A549 (cell line): ENCODE data around the gene TLR9. TPM values are rescaled to one million over a fixed set of nuclear protein-coding genes. Genes with fewer than 3 reads are reported as not detected.

ENCODE experiments used
- ATAC-seq, 2 experiments: fragments of 200-7000 bp in 1 of 2; fragments of >200 bp in 1 of 2; cut with Nextera tagmentation in 1 of 2; cut with Tn5 transposase in 1 of 2; 3 replicates each; pipeline versions ENCODE4 v1.8.0 to v1.9.1; 2018 to 2020; ENCODE audit warnings: mild to moderate bottlenecking in 1 of 2, moderate library complexity in 1 of 2
- CTCF ChIA-PET: fragments of 300-600 bp; sonication (Branson Sonifier 250); formaldehyde crosslinking; extraction: SDS; loops from one replicate; lab custom pipeline; 2021; ENCODE audit warnings: antibody characterized with exemption, inconsistent platforms; lab: Yijun Ruan, JAX
- POLR2A ChIA-PET: fragments of 350-600 bp; formaldehyde crosslinking; extraction: SDS; loops from one replicate; lab custom pipeline; 2021; ENCODE audit warnings: antibody characterized with exemption, inconsistent platforms; lab: Yijun Ruan, JAX
- DNase-seq, 2 experiments: peaks; one replicate each; pipeline versions ENCODE4 v3.0.0 to v3.0.0-alpha.2; 2011 to 2016; ENCODE audit warnings: low read depth in 1 of 2, low spot score in 1 of 2
- FAIRE-seq: peaks from 2 replicates; lab custom pipeline; 2011; peaks lifted over from hg19 to GRCh38; lab: Jason Lieb, UNC
- H3K27ac ChIP-seq, 2 experiments: fragments of >200 bp; sonication (Bioruptor Twin); formaldehyde crosslinking; 3 replicates each; pipeline ENCODE4 v1.5.1; 2016 to 2017
- H3K4me1 ChIP-seq: fragments of >200 bp; sonication (Bioruptor Twin); formaldehyde crosslinking; 3 replicates; pipeline ENCODE4 v1.6.1; 2016
- H3K4me2 ChIP-seq: fragments of >200 bp; sonication (Bioruptor Twin); formaldehyde crosslinking; 3 replicates; pipeline ENCODE4 v1.6.1; 2016
- H3K4me3 ChIP-seq: fragments of >200 bp; sonication (Bioruptor Twin); formaldehyde crosslinking; 3 replicates; pipeline ENCODE4 v1.5.1; 2016
- H3K9me3 ChIP-seq: fragments of >200 bp; sonication (Bioruptor Twin); formaldehyde crosslinking; 3 replicates; pipeline ENCODE4 v1.6.1; 2016
- ATOH8 ChIP-seq: fragments of 250-450 bp; sonication (Bioruptor Pico); IDR thresholded peaks from 2 replicates; pipeline ENCODE4 v1.5.0; 2020; ENCODE audit warnings: low read depth, mild to moderate bottlenecking, moderate library complexity
- CBX2 ChIP-seq: fragments of 200-600 bp; sonication (generic); IDR thresholded peaks from 2 replicates; pipeline ENCODE4 v1.6.1; 2016; ENCODE audit warnings: low read depth, mild to moderate bottlenecking, borderline replicate concordance
- CHD2 ChIP-seq: fragments of 150-350 bp; IDR thresholded peaks from 2 replicates; pipeline ENCODE4 v1.6.1; 2014; ENCODE audit warnings: low read length; ENCODE audit not compliant: partially characterized antibody
- ELK1 ChIP-seq: fragments of 150-350 bp; IDR thresholded peaks from 2 replicates; pipeline ENCODE4 v1.6.1; 2014; ENCODE audit warnings: low read depth, mild to moderate bottlenecking, low read length
- FOSB ChIP-seq: fragments of 250-450 bp; sonication (Bioruptor Pico); IDR thresholded peaks from 2 replicates; pipeline ENCODE4 v1.5.0; 2020; ENCODE audit warnings: mild to moderate bottlenecking, moderate library complexity
- FOSL2 ChIP-seq, 2 experiments: fragments of 450-650 bp in 1 of 2; fragments of >200 bp in 1 of 2; sonication (Bioruptor Twin) in 1 of 2; formaldehyde crosslinking; IDR thresholded peaks; 2 replicates each; pipeline versions ENCODE4 v1.5.0 to v1.6.1; 2016 to 2020; ENCODE audit warnings: mild to moderate bottlenecking in 1 of 2, moderate library complexity in 1 of 2
- FOXS1 ChIP-seq: fragments of 250-450 bp; sonication (Bioruptor Pico); IDR thresholded peaks from 2 replicates; pipeline ENCODE4 v1.5.0; 2020; ENCODE audit warnings: mild to moderate bottlenecking, moderate library complexity
- HDAC2 ChIP-seq: fragments of 200-600 bp; sonication (generic); IDR thresholded peaks from 2 replicates; pipeline ENCODE4 v1.6.1; 2016
- HES2 ChIP-seq: fragments of >200 bp; sonication (Bioruptor Twin); formaldehyde crosslinking; IDR thresholded peaks from 2 replicates; pipeline ENCODE4 v1.6.1; 2016
- HOXA7 ChIP-seq: fragments of 250-450 bp; sonication (Bioruptor Pico); IDR thresholded peaks from 2 replicates; pipeline ENCODE4 v1.5.0; 2020; ENCODE audit warnings: mild to moderate bottlenecking, moderate library complexity
- HOXB13 ChIP-seq: fragments of 250-450 bp; sonication (Bioruptor Pico); IDR thresholded peaks from 2 replicates; pipeline ENCODE4 v1.5.0; 2020; ENCODE audit warnings: low read depth, mild to moderate bottlenecking, moderate library complexity
- HOXB5 ChIP-seq: fragments of 250-450 bp; sonication (Bioruptor Pico); IDR thresholded peaks from 2 replicates; pipeline ENCODE4 v1.5.0; 2020; ENCODE audit warnings: mild to moderate bottlenecking, moderate library complexity
- JUNB ChIP-seq: fragments of >200 bp; sonication (Bioruptor Twin); formaldehyde crosslinking; IDR thresholded peaks from 2 replicates; pipeline ENCODE4 v1.6.1; 2016
- MAZ ChIP-seq: fragments of 150-350 bp; IDR thresholded peaks from 2 replicates; pipeline ENCODE4 v1.6.1; 2014; ENCODE audit warnings: antibody characterized with exemption, low read depth, low read length, borderline replicate concordance
- NR3C1 ChIP-seq: fragments of >200 bp; sonication (Bioruptor Twin); formaldehyde crosslinking; IDR thresholded peaks from 3 replicates; pipeline ENCODE4 v1.6.1; 2017
- PHF8 ChIP-seq: fragments of 200-600 bp; sonication (generic); IDR thresholded peaks from 2 replicates; pipeline ENCODE4 v1.6.1; 2016; ENCODE audit warnings: low read depth, mild to moderate bottlenecking, antibody characterized with exemption, moderate library complexity, borderline replicate concordance
- RARB ChIP-seq: fragments of 250-450 bp; sonication (Bioruptor Pico); IDR thresholded peaks from 2 replicates; pipeline ENCODE4 v1.8.0; 2021; ENCODE audit warnings: mild to moderate bottlenecking, moderate library complexity
- RCOR1 ChIP-seq: fragments of 150-350 bp; IDR thresholded peaks from 2 replicates; pipeline ENCODE4 v1.6.1; 2014; ENCODE audit warnings: antibody characterized with exemption, low read length, low read depth
- REST ChIP-seq: fragments of 200-600 bp; sonication (generic); IDR thresholded peaks from 2 replicates; pipeline ENCODE4 v1.6.1; 2016; ENCODE audit warnings: antibody characterized with exemption, mild to moderate bottlenecking, moderate library complexity
- RFX5 ChIP-seq: fragments of 450-650 bp; IDR thresholded peaks from 2 replicates; pipeline ENCODE4 v1.7.1; 2014; ENCODE audit warnings: antibody characterized with exemption, mild to moderate bottlenecking, moderate library complexity
- RNF2 ChIP-seq: fragments of 200-600 bp; sonication (generic); IDR thresholded peaks from 2 replicates; pipeline ENCODE4 v1.6.1; 2016; ENCODE audit warnings: low read depth, mild to moderate bottlenecking, antibody characterized with exemption, moderate library complexity, borderline replicate concordance
- SREBF2 ChIP-seq: fragments of 450-650 bp; IDR thresholded peaks from 2 replicates; pipeline ENCODE4 v1.6.1; 2014; ENCODE audit warnings: mild to moderate bottlenecking, moderate library complexity
- TFCP2L1 ChIP-seq: fragments of 250-450 bp; sonication (Bioruptor Pico); IDR thresholded peaks from 2 replicates; pipeline ENCODE4 v1.5.0; 2021; ENCODE audit warnings: mild to moderate bottlenecking
- ZNF302 ChIP-seq: fragments of 250-450 bp; sonication (Bioruptor Pico); IDR thresholded peaks from 2 replicates; pipeline ENCODE4 v1.9.0; 2021; ENCODE audit warnings: inconsistent platforms, mild to moderate bottlenecking, moderate library complexity
- ZSCAN20 ChIP-seq: fragments of 250-450 bp; sonication (Bioruptor Pico); IDR thresholded peaks from 2 replicates; pipeline ENCODE4 v1.8.0; 2022; ENCODE audit warnings: mild to moderate bottlenecking, moderate library complexity
- WGBS: methylation state at CpG from one replicate; pipeline ENCODE4 v1.1.6; 2017; ENCODE audit errors: missing lambda C conversion rate; 5-methylcytosine and 5-hydroxymethylcytosine counted together
- polyA plus RNA-seq, 4 experiments: library from polyadenylated mRNA; depleted of rRNA in 3 of 4; stranded (reverse); fragments of >200 nt; fragmentation: RNase III in 1 of 4; extraction: RNeasy Plus Mini Kit Qiagen cat#74134 plus additional on column Dnase treatment in 1 of 4; gene quantifications; 2 replicates in 3 of 4; 3 replicates in 1 of 4; pipeline ENCODE4 v1.2.3, GENCODE V29; 2011 to 2017
- TF ChIP-seq, protein P1 (sequence below): IDR thresholded peaks from 2 replicates; pipeline ENCODE4 v1.6.1; 2012

The TLR9 gene
- polyA plus RNA-seq, 2 of the 4 experiments (the other 2 are of a cell fraction), result 0.04 TPM; not detected in 1

GRCh38 chr3:52270252-52270754 is 44.9 kb upstream of the TLR9 start:
- H3K4me3 ChIP-seq, result no peak overlapping the region
- CTCF ChIA-PET, result interaction anchor here (1.3 to 1.5 kb wide), 2 partner anchors 36 to 50 kb away, joined by 3 to 8 read pairs; no protein-coding TSS in a partner anchor
- POLR2A ChIA-PET, result no interaction called here
- no peak overlapping the region for H3K27ac ChIP-seq
- H3K4me2 ChIP-seq, result no peak overlapping the region
- DNase-seq, result no peak
- TF ChIP-seq PHF8 (no peak), FOSB (no peak), RCOR1 (no peak), SREBF2 (no peak), CBX2 (no peak), MAZ (no peak), FOSL2 (IDR thresholded peaks at IDR 0.05) (no peak), FOSL2 (CRISPR knock-in tag; IDR thresholded peaks at IDR 0.05) (no peak), HES2 (no peak), NR3C1 (no peak), ELK1 (no peak)
- TF ChIP-seq, protein P1, sequence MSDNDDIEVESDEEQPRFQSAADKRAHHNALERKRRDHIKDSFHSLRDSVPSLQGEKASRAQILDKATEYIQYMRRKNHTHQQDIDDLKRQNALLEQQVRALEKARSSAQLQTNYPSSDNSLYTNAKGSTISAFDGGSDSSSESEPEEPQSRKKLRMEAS, result no peak
- WGBS, result 88% methylated on average over 9 of the region's 9 CpGs
- ATAC-seq, result no peak
- H3K9me3 ChIP-seq, result no peaks in the 10 kb centered on the region
- no peak for FAIRE-seq
- H3K4me1 ChIP-seq, result peaks cover 5% of the 10 kb centered on the region; the same call in 1 of the 3 replicates

DNA sequence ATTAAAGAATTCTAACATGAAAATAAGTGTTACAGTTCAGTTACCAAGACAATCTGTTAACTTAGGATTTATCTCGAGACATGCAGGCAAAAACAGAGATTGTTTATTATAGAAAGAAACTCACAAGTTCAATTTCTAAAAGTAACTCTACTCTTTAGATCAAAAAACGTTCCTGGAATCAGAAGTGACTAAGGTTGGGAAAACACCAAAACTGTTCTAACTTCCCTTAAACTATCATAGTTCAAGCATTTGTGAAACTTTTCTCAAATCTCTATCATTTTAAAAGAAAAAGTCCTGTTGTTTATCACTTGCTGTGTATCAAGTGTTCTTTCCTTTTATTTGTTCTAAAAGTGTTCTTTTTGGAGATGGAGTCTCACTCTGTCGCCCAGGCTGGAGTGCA is 44.3 kb upstream of the TLR9 start:
- 71% methylated on average over 3 of the region's 3 CpGs for WGBS
- ATAC-seq, result no peak
- ChIA-PET CTCF (no interaction called here), POLR2A (no interaction called here)
- DNase-seq, result no peak
- H3K4me3 ChIP-seq, result no peak overlapping the region
- H3K4me1 ChIP-seq, result 0 out of 3 replicates have a peak, but pooled peaks cover 5% of the 10 kb centered on the region
- no peak overlapping the region for H3K4me2 ChIP-seq
- FAIRE-seq, result no peak
- H3K27ac ChIP-seq, result no peak overlapping the region
- no peak for TF ChIP-seq ATOH8
- no peaks in the 10 kb centered on the region for H3K9me3 ChIP-seq

DNA sequence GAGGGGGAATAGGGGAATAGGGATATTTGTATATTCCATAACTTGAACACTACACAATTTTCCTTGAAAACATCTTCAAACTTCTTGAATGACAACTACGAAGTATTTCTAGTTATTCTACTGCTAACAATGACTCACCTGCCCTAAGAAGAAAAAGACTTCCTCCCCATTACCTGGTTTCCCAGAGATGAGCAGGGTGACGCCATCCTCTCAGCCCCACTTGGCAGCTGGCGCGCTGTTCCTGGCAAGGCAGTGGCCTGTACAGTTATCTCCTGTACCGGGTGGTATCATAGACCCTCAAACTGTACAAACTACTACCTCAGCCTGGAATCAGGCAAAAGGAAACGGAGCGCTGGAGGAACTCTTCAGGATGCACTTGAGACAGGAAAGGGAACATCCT is 42.6 kb upstream of the TLR9 start:
- POLR2A ChIA-PET, result no interaction called here
- no peak for FAIRE-seq
- DNase-seq, result no peak
- H3K4me2 ChIP-seq, result no peak overlapping the region
- H3K27ac ChIP-seq, result no peak overlapping the region
- H3K9me3 ChIP-seq, result no peaks in the 10 kb centered on the region
- no peak for ATAC-seq
- TF ChIP-seq TFCP2L1 (CRISPR knock-in tag), result no peak
- no peak for TF ChIP-seq ZNF302 (CRISPR knock-in tag)
- TF ChIP-seq RCOR1, result no peak
- TF ChIP-seq ZSCAN20 (CRISPR knock-in tag), result no peak
- TF ChIP-seq HDAC2, result no peak
- TF ChIP-seq CHD2, result no peak
- no peak for TF ChIP-seq RARB
- no peak for TF ChIP-seq RNF2
- TF ChIP-seq NR3C1, result no peak
- TF ChIP-seq HOXB5 (CRISPR knock-in tag), result no peak
- TF ChIP-seq RFX5, result no peak
- no peak for TF ChIP-seq PHF8
- TF ChIP-seq JUNB, result no peak
- TF ChIP-seq HOXA7, result no peak
- TF ChIP-seq HOXB13 (CRISPR knock-in tag), result no peak
- TF ChIP-seq FOXS1 (CRISPR knock-in tag), result no peak
- no peak for TF ChIP-seq MAZ
- no peak for TF ChIP-seq REST
- TF ChIP-seq ELK1, result no peak
- no peak overlapping the region for H3K4me3 ChIP-seq
- 91% methylated on average over 7 of the region's 7 CpGs for WGBS
- H3K4me1 ChIP-seq, result 0 out of 3 replicates have a peak, but pooled peaks cover 5% of the 10 kb centered on the region
- CTCF ChIA-PET, result interaction anchor here (1.0 to 1.1 kb wide), 2 partner anchors 20 to 34 kb away, joined by 3 read pairs; no protein-coding TSS in a partner anchor
